Measurements from ENCODE around the gene RASGRF1. TPM values are rescaled to one million over a fixed set of nuclear protein-coding genes. Genes with fewer than 3 reads are reported as not detected.
A peak's percentile ranks its signal among the peaks of the same experiment; 100 is the strongest.
"Not testable (repeated sequence)": the region's sequence is repeated elsewhere in the genome, so short reads cannot be mapped to it uniquely, and the experiment has no call there.

The RASGRF1 gene
- total RNA-seq, 5 donors from 2014 or later (not counting 1 experiment from before 2014, with no cell fraction given) = 0.09 to 0.49 (median 0.22) TPM; not detected in 2

- ChIA-PET CTCF (interaction anchor here in 1 of 2 donors (0.7 kb wide), 1 partner anchor 77 kb away, joined by 5 read pairs; no protein-coding TSS in a partner anchor), POLR2A (no interaction called here)
- no CpG with 5 or more reads among the region's 1 CpG for whole genome bisulfite sequencing (ENCODE audit: insufficient coverage)
- no peak for DNase-seq
- Histone ChIP-seq H3K4me1 (ENCODE audit: control insufficient read depth in 1 of 2, extremely low read depth in 1 of 2, insufficient read depth in 2 of 2, low read length in 2 of 2) (no peaks in the 10 kb centered on the region), H3K4me3 (ENCODE audit: control insufficient read depth in 1 of 2, extremely low read depth in 1 of 2, low read length in 1 of 2) (no peak overlapping the region), H3K36me3 (ENCODE audit: control insufficient read depth in 2 of 2, extremely low read depth in 1 of 2, insufficient read depth in 1 of 2, low read length in 1 of 2) (no peaks in the 10 kb centered on the region), H3K9me3 (no peaks in the 10 kb centered on the region), H3K27ac (ENCODE audit: low read length) (no peak overlapping the region), H3K27me3 (replicated peaks in 1 of 2; ENCODE audit: control insufficient read depth in 2 of 2, extremely low read depth in 1 of 2, insufficient read depth in 2 of 2, low read length in 1 of 2) (peaks cover 0 to 40% of the 10 kb centered on the region in 2 experiments)
- Mint-ChIP-seq H3K27ac (no peak overlapping the region), H3K4me3 (no peak overlapping the region), H3K4me1 (no peaks in the 10 kb centered on the region), H3K27me3 (peaks cover 5 to 10% of the 10 kb centered on the region in 2 donors), H3K9me3 (peaks cover 6 to 13% (median 10%) of the 10 kb centered on the region in 3 donors), H3K36me3 (no peaks in the 10 kb centered on the region)
- no peak for ATAC-seq (replicated peaks in 1 of 4)
Observed at GRCh38 chr15:79025802-79026201, 64.8 kb downstream of the RASGRF1 start.

DNA sequence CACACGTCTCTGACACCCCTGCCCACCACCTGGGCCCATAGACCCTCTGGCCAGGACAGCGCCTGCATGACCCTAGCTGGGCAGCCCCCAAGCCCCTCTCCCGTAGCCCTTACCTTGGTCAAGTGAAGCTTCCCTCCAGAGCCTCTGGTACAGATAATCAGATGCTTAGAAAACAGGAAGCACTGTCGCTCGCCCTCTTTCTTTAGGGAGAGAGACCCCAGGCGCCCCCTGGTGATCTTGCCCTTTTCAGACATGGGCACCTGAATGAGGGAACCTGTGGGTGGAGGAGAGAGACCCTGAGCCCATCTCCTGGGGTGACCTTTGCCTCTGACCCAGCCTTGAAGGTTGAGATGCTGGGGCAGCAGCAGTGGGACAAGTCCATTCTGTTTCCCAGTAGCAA, 65.4 kb downstream of the RASGRF1 start:
- 50% methylated on average over 4 of the region's 6 CpGs for WGBS (ENCODE audit: insufficient coverage)
- ATAC-seq (replicated peaks in 1 of 4) (no peak), DNase-seq (peak in 1 of 35 experiments; percentile 14)
- Histone ChIP-seq H3K36me3 (ENCODE audit: control insufficient read depth in 2 of 2, extremely low read depth in 1 of 2, insufficient read depth in 1 of 2, low read length in 1 of 2) (no peaks in the 10 kb centered on the region), H3K27ac (ENCODE audit: low read length) (no peak overlapping the region), H3K9me3 (no peaks in the 10 kb centered on the region), H3K27me3 (replicated peaks in 1 of 2; ENCODE audit: control insufficient read depth in 2 of 2, extremely low read depth in 1 of 2, insufficient read depth in 2 of 2, low read length in 1 of 2) (peaks cover 0 to 36% of the 10 kb centered on the region in 2 experiments), H3K4me1 (ENCODE audit: control insufficient read depth in 1 of 2, extremely low read depth in 1 of 2, insufficient read depth in 2 of 2, low read length in 2 of 2) (no peaks in the 10 kb centered on the region), H3K4me3 (ENCODE audit: control insufficient read depth in 1 of 2, extremely low read depth in 1 of 2, low read length in 1 of 2) (no peak overlapping the region)
- Mint-ChIP-seq H3K27me3 (peaks cover 5 to 10% of the 10 kb centered on the region in 2 donors), H3K36me3 (no peaks in the 10 kb centered on the region), H3K4me3 (no peak overlapping the region), H3K4me1 (no peaks in the 10 kb centered on the region), H3K9me3 (peaks cover 6 to 13% (median 10%) of the 10 kb centered on the region in 3 donors), H3K27ac (no peak overlapping the region)
- POLR2A ChIA-PET = no interaction called here
- CTCF ChIA-PET = interaction anchor here in 1 of 2 donors (0.7 kb wide), 1 partner anchor 77 kb away, joined by 5 read pairs; no protein-coding TSS in a partner anchor

DNA sequence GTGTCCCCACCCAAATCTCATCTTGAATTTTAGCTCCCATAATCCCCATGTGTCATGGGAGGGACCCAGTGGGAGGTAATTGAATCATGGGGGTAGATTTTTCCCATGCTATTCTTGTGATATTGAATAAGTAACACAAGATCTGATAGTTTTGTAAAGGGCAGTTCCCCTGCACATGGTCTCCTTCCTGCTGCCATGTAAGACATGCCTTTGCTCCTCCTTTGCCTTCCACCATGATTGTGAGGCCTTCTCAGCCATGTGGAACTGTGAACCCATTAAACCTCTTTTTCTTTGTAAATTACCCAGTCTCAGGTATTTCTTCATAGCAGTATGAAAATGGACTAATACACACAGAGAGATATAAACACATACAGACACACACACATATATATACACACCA, 66.1 kb downstream of the RASGRF1 start:
- H3K27me3 ChIP-seq (replicated peaks in 1 of 2; ENCODE audit: control insufficient read depth in 2 of 2, extremely low read depth in 1 of 2, insufficient read depth in 2 of 2, low read length in 1 of 2) = peaks cover 0 to 40% of the 10 kb centered on the region in 2 experiments
- peaks cover 6 to 13% (median 10%) of the 10 kb centered on the region in 3 donors for H3K9me3 Mint-ChIP-seq
- H3K27ac Mint-ChIP-seq; H3K4me1 ChIP-seq (ENCODE audit: control insufficient read depth in 1 of 2, extremely low read depth in 1 of 2, insufficient read depth in 2 of 2, low read length in 2 of 2); H3K36me3 Mint-ChIP-seq; H3K4me1 Mint-ChIP-seq; CTCF ChIA-PET; POLR2A ChIA-PET; H3K36me3 ChIP-seq (ENCODE audit: control insufficient read depth in 2 of 2, extremely low read depth in 1 of 2, insufficient read depth in 1 of 2, low read length in 1 of 2); H3K4me3 ChIP-seq (ENCODE audit: control insufficient read depth in 1 of 2, extremely low read depth in 1 of 2, low read length in 1 of 2); ATAC-seq (replicated peaks in 1 of 4); H3K27ac ChIP-seq (ENCODE audit: low read length); H3K4me3 Mint-ChIP-seq; DNase-seq; H3K9me3 ChIP-seq: not testable (repeated sequence)
- H3K27me3 Mint-ChIP-seq = peaks cover 4 to 10% of the 10 kb centered on the region in 2 donors

DNA sequence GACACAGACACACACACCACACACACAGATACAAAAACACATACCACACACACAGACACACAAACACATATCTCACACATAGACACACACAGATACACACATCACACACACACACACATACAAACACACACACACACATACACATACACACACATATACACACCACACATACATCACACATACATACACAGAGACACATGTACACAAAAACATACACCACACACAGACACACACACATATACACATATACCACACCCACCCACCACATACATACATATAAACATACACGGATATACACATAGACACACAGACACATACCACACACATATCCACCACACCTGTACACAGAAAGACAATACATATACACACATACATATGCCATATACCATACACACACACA, 66.7 kb downstream of the RASGRF1 start:
- Mint-ChIP-seq H3K27me3 (peaks cover 0 to 10% of the 10 kb centered on the region in 2 donors), H3K9me3 (peaks cover 6 to 13% (median 10%) of the 10 kb centered on the region in 3 donors), H3K27ac (no peak overlapping the region), H3K4me1 (no peaks in the 10 kb centered on the region), H3K4me3 (no peak overlapping the region), H3K36me3 (no peaks in the 10 kb centered on the region)
- H3K4me3 ChIP-seq (ENCODE audit: control insufficient read depth in 1 of 2, extremely low read depth in 1 of 2, low read length in 1 of 2) = no peak overlapping the region
- CTCF ChIA-PET = no interaction called here
- 86% methylated on average over 1 of the region's 1 CpG for WGBS (ENCODE audit: insufficient coverage)
- no peak for ATAC-seq (replicated peaks in 1 of 4)
- DNase-seq = no peak
- POLR2A ChIA-PET = no interaction called here
- H3K9me3 ChIP-seq = no peaks in the 10 kb centered on the region
- H3K27me3 ChIP-seq (replicated peaks in 1 of 2; ENCODE audit: control insufficient read depth in 2 of 2, extremely low read depth in 1 of 2, insufficient read depth in 2 of 2, low read length in 1 of 2) = peaks cover 0 to 42% of the 10 kb centered on the region in 2 experiments
- no peaks in the 10 kb centered on the region for H3K36me3 ChIP-seq (ENCODE audit: control insufficient read depth in 2 of 2, extremely low read depth in 1 of 2, insufficient read depth in 1 of 2, low read length in 1 of 2)
- no peak overlapping the region for H3K27ac ChIP-seq (ENCODE audit: low read length)
- no peaks in the 10 kb centered on the region for H3K4me1 ChIP-seq (ENCODE audit: control insufficient read depth in 1 of 2, extremely low read depth in 1 of 2, insufficient read depth in 2 of 2, low read length in 2 of 2)

DNA sequence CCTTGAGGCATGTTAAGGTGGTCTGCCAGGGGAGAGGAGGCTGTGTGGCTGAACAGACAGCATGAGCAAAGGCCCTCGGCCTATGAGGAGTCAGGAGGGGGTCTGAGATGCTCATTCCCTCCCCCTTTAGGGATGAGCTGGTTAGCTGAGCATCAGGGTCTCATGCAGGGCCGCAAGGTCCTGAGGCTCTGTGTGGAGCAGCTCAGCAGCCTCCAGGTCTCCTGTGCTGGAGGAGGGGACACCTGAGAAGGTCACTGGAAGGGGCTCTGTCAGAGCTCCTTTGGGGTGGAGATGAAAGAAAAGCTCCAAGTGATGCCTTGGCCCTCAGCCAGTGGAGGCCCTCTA, 67.1 kb downstream of the RASGRF1 start:
- no peaks in the 10 kb centered on the region for H3K4me1 ChIP-seq (ENCODE audit: control insufficient read depth in 1 of 2, extremely low read depth in 1 of 2, insufficient read depth in 2 of 2, low read length in 2 of 2)
- no peak for DNase-seq
- H3K27ac ChIP-seq (ENCODE audit: low read length) = no peak overlapping the region
- Mint-ChIP-seq H3K4me3 (no peak overlapping the region), H3K9me3 (peaks cover 6 to 13% (median 10%) of the 10 kb centered on the region in 3 donors), H3K27me3 (peaks cover 0 to 10% of the 10 kb centered on the region in 2 donors), H3K27ac (no peak overlapping the region), H3K4me1 (no peaks in the 10 kb centered on the region), H3K36me3 (no peaks in the 10 kb centered on the region)
- no peaks in the 10 kb centered on the region for H3K36me3 ChIP-seq (ENCODE audit: control insufficient read depth in 2 of 2, extremely low read depth in 1 of 2, insufficient read depth in 1 of 2, low read length in 1 of 2)
- peaks cover 0 to 42% of the 10 kb centered on the region in 2 experiments for H3K27me3 ChIP-seq (replicated peaks in 1 of 2; ENCODE audit: control insufficient read depth in 2 of 2, extremely low read depth in 1 of 2, insufficient read depth in 2 of 2, low read length in 1 of 2)
- CTCF ChIA-PET = no interaction called here
- H3K4me3 ChIP-seq (ENCODE audit: control insufficient read depth in 1 of 2, extremely low read depth in 1 of 2, low read length in 1 of 2) = no peak overlapping the region
- no peaks in the 10 kb centered on the region for H3K9me3 ChIP-seq
- ATAC-seq (replicated peaks in 1 of 4) = no peak
- POLR2A ChIA-PET = no interaction called here
- no CpG with 5 or more reads among the region's 2 CpGs for WGBS (ENCODE audit: insufficient coverage)

GRCh38 chr15:79018960-79019359, 71.6 kb downstream of the RASGRF1 start:
- ChIA-PET CTCF (no interaction called here), POLR2A (no interaction called here)
- peaks cover 0 to 3% of the 10 kb centered on the region in 2 donors for H3K27me3 Mint-ChIP-seq
- H3K9me3 Mint-ChIP-seq = peaks cover 0 to 2% (median 2%) of the 10 kb centered on the region in 3 donors
- Histone ChIP-seq H3K4me1 (ENCODE audit: control insufficient read depth in 1 of 2, extremely low read depth in 1 of 2, insufficient read depth in 2 of 2, low read length in 2 of 2) (no peaks in the 10 kb centered on the region), H3K9me3 (no peaks in the 10 kb centered on the region), H3K27ac (ENCODE audit: low read length) (no peak overlapping the region), H3K36me3 (ENCODE audit: control insufficient read depth in 2 of 2, extremely low read depth in 1 of 2, insufficient read depth in 1 of 2, low read length in 1 of 2) (no peaks in the 10 kb centered on the region), H3K4me3 (ENCODE audit: control insufficient read depth in 1 of 2, extremely low read depth in 1 of 2, low read length in 1 of 2) (no peak overlapping the region), H3K27me3 (replicated peaks in 1 of 2; ENCODE audit: control insufficient read depth in 2 of 2, extremely low read depth in 1 of 2, insufficient read depth in 2 of 2, low read length in 1 of 2) (peaks cover 0 to 11% of the 10 kb centered on the region in 2 experiments)
- no peak overlapping the region for H3K4me3 Mint-ChIP-seq
- no peaks in the 10 kb centered on the region for H3K4me1 Mint-ChIP-seq
- DNase-seq (no peak), ATAC-seq (replicated peaks in 1 of 4) (no peak)
- WGBS (ENCODE audit: insufficient coverage) = no CpG with 5 or more reads among the region's 4 CpGs
- H3K36me3 Mint-ChIP-seq = no peaks in the 10 kb centered on the region
- no peak overlapping the region for H3K27ac Mint-ChIP-seq

- Histone ChIP-seq H3K27ac (ENCODE audit: low read length) (no peak overlapping the region), H3K27me3 (replicated peaks in 1 of 2; ENCODE audit: control insufficient read depth in 2 of 2, extremely low read depth in 1 of 2, insufficient read depth in 2 of 2, low read length in 1 of 2) (peaks cover 0 to 6% of the 10 kb centered on the region in 2 experiments), H3K9me3 (no peaks in the 10 kb centered on the region), H3K36me3 (ENCODE audit: control insufficient read depth in 2 of 2, extremely low read depth in 1 of 2, insufficient read depth in 1 of 2, low read length in 1 of 2) (no peaks in the 10 kb centered on the region), H3K4me1 (ENCODE audit: control insufficient read depth in 1 of 2, extremely low read depth in 1 of 2, insufficient read depth in 2 of 2, low read length in 2 of 2) (no peaks in the 10 kb centered on the region), H3K4me3 (ENCODE audit: control insufficient read depth in 1 of 2, extremely low read depth in 1 of 2, low read length in 1 of 2) (no peak overlapping the region)
- 92% methylated on average over 6 of the region's 7 CpGs for WGBS (ENCODE audit: insufficient coverage)
- H3K9me3 Mint-ChIP-seq = no peaks in the 10 kb centered on the region
- no peaks in the 10 kb centered on the region for H3K4me1 Mint-ChIP-seq
- no peaks in the 10 kb centered on the region for H3K36me3 Mint-ChIP-seq
- H3K4me3 Mint-ChIP-seq = no peak overlapping the region
- ChIA-PET POLR2A (no interaction called here), CTCF (no interaction called here)
- DNase-seq (no peak), ATAC-seq (replicated peaks in 1 of 4) (no peak)
- peaks cover 0 to 3% of the 10 kb centered on the region in 2 donors for H3K27me3 Mint-ChIP-seq
- H3K27ac Mint-ChIP-seq = no peak overlapping the region
Observed at GRCh38 chr15:79017953-79018352, 72.6 kb downstream of the RASGRF1 start.
